Measurements from ENCODE around the gene OR56B1. TPM values are rescaled to one million over a fixed set of nuclear protein-coding genes. Genes with fewer than 3 reads are reported as not detected.

Gene OR56B1
- total RNA-seq, 4 donors from 2014 or later = 0.79 TPM; not detected in 3

- Histone ChIP-seq H3K27ac (peak overlapping the region; percentile 46 to 98), H3K36me3 (no peaks in the 10 kb centered on the region), H3K27me3 (no peaks in the 10 kb centered on the region), H3K4me1 (no peaks in the 10 kb centered on the region), H3K9me3 (no peaks in the 10 kb centered on the region), H3K4me3 (no peak overlapping the region)
- DNase-seq = no peak
- intact Hi-C loops (cut with DNase I; ENCODE audit: low total_unique reads) = no loop called here
- TF ChIP-seq CTCF (IDR thresholded peaks at IDR 0.05) (no peak), POLR2A (IDR thresholded peaks at IDR 0.05) (no peak)
Measured at GRCh38 chr11:5691964-5692361, 44.3 kb upstream of the OR56B1 start.

- Histone ChIP-seq H3K4me3 (no peak overlapping the region), H3K4me1 (no peaks in the 10 kb centered on the region), H3K27ac (no peak overlapping the region), H3K36me3 (no peaks in the 10 kb centered on the region), H3K27me3 (no peaks in the 10 kb centered on the region), H3K9me3 (no peaks in the 10 kb centered on the region)
- TF ChIP-seq POLR2A (IDR thresholded peaks at IDR 0.05) = no peak
- TF ChIP-seq CTCF (IDR thresholded peaks at IDR 0.05) = no peak
- DNase-seq = no peak
- intact Hi-C loops (cut with DNase I; ENCODE audit: low total_unique reads) = no loop called here
Measured at GRCh38 chr11:5694642-5695041, 41.6 kb upstream of the OR56B1 start.

GRCh38 chr11:5695580-5695979 is 40.7 kb upstream of the OR56B1 start:
- TF ChIP-seq CTCF (IDR thresholded peaks at IDR 0.05) = no peak
- TF ChIP-seq POLR2A (IDR thresholded peaks at IDR 0.05) = no peak
- intact Hi-C loops (cut with DNase I; ENCODE audit: low total_unique reads) = no loop called here
- no peak for DNase-seq
- Histone ChIP-seq H3K4me3 (no peak overlapping the region), H3K9me3 (no peaks in the 10 kb centered on the region), H3K27ac (no peak overlapping the region), H3K36me3 (no peaks in the 10 kb centered on the region), H3K27me3 (no peaks in the 10 kb centered on the region), H3K4me1 (no peaks in the 10 kb centered on the region)

- intact Hi-C loops (cut with DNase I; ENCODE audit: low total_unique reads) = no loop called here
Measured at GRCh38 chr11:5696210-5696609, 40.0 kb upstream of the OR56B1 start.

GRCh38 chr11:5698281-5698680 is 38.0 kb upstream of the OR56B1 start:
- Histone ChIP-seq H3K27ac (no peak overlapping the region), H3K36me3 (no peaks in the 10 kb centered on the region), H3K27me3 (no peaks in the 10 kb centered on the region), H3K9me3 (no peaks in the 10 kb centered on the region), H3K4me1 (no peaks in the 10 kb centered on the region), H3K4me3 (no peak overlapping the region)
- intact Hi-C loops (cut with DNase I; ENCODE audit: low total_unique reads) = no loop called here
- no peak for TF ChIP-seq CTCF (IDR thresholded peaks at IDR 0.05)
- no peak for TF ChIP-seq POLR2A (IDR thresholded peaks at IDR 0.05)
- DNase-seq = no peak

More at GRCh38 chr11:5696210-5696609, 40.0 kb upstream of the OR56B1 start:
- H3K9me3 ChIP-seq = no peaks in the 10 kb centered on the region
- TF ChIP-seq POLR2A (IDR thresholded peaks at IDR 0.05) (no peak), CTCF (IDR thresholded peaks at IDR 0.05) (no peak)
- no peak for DNase-seq
- H3K27me3 ChIP-seq = no peaks in the 10 kb centered on the region
- no peak overlapping the region for H3K27ac ChIP-seq
- no peaks in the 10 kb centered on the region for H3K4me1 ChIP-seq
- H3K36me3 ChIP-seq = no peaks in the 10 kb centered on the region
- H3K4me3 ChIP-seq = no peak overlapping the region

Measured in uterus (tissue), 4 donors.